ENCODE measurements around the gene GALNT10. TPM values are rescaled to one million over a fixed set of nuclear protein-coding genes. Genes with fewer than 3 reads are reported as not detected.

Gene GALNT10
- total and polyA plus RNA-seq, 2 experiments from 2014 or later: 43.0 to 45.9 TPM

DNA sequence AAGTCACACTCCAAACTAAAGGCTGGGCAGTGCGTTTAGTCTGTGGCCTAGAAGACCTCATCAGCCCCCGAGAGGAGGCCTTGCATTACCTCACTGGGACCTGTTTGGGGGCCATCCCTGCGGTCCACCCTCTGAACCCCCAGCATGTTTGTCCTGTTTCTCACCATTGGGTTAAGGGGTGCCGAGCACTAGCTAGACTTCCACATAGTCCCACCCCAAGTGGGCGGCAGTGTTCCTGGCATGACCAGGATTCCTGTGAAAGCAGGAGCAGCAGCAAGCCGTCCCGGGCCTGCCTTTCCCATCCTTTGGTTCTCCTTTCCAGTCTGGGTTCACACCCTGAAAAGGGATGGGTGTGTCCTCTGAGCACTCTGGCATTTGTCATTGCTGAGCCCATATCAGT, 228.7 kb downstream of the GALNT10 start:
- TF ChIP-seq EZH2phosphoT487 (IDR thresholded peaks at IDR 0.05; ENCODE audit: low read depth, severe bottlenecking, unreplicated experiment) (no peak), EZH2 (IDR thresholded peaks at IDR 0.05; ENCODE audit: borderline replicate concordance) (no peak)
- TF ChIP-seq, protein P1, sequence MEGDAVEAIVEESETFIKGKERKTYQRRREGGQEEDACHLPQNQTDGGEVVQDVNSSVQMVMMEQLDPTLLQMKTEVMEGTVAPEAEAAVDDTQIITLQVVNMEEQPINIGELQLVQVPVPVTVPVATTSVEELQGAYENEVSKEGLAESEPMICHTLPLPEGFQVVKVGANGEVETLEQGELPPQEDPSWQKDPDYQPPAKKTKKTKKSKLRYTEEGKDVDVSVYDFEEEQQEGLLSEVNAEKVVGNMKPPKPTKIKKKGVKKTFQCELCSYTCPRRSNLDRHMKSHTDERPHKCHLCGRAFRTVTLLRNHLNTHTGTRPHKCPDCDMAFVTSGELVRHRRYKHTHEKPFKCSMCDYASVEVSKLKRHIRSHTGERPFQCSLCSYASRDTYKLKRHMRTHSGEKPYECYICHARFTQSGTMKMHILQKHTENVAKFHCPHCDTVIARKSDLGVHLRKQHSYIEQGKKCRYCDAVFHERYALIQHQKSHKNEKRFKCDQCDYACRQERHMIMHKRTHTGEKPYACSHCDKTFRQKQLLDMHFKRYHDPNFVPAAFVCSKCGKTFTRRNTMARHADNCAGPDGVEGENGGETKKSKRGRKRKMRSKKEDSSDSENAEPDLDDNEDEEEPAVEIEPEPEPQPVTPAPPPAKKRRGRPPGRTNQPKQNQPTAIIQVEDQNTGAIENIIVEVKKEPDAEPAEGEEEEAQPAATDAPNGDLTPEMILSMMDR (IDR thresholded peaks at IDR 0.05; ENCODE audit: poor library complexity): no peak
- WGBS (ENCODE audit: low lambda C conversion rate, missing lambda C conversion rate): 92% methylated on average over 7 of the region's 7 CpGs
- H2AFZ ChIP-seq: no peak overlapping the region
- H3K9me3 ChIP-seq (ENCODE audit: low read depth): no peaks in the 10 kb centered on the region
- no peaks in the 10 kb centered on the region for H4K20me1 ChIP-seq (ENCODE audit: insufficient read depth, poor library complexity, severe bottlenecking)
- H3K4me3 ChIP-seq: no peak overlapping the region
- no peaks in the 10 kb centered on the region for H3K9me2 ChIP-seq (replicated peaks; ENCODE audit: insufficient read depth)
- no peak for DNase-seq (ENCODE audit: low spot score)
- no peaks in the 10 kb centered on the region for H3K4me1 ChIP-seq (ENCODE audit: insufficient read depth)
- no peaks in the 10 kb centered on the region for H3K27me3 ChIP-seq
- H3K36me3 ChIP-seq (replicated peaks; ENCODE audit: insufficient read depth, low read depth): no peaks in the 10 kb centered on the region
- H3K79me2 ChIP-seq: no peaks in the 10 kb centered on the region
- no peak overlapping the region for H3K27ac ChIP-seq
- no peak overlapping the region for H3K4me2 ChIP-seq

DNA sequence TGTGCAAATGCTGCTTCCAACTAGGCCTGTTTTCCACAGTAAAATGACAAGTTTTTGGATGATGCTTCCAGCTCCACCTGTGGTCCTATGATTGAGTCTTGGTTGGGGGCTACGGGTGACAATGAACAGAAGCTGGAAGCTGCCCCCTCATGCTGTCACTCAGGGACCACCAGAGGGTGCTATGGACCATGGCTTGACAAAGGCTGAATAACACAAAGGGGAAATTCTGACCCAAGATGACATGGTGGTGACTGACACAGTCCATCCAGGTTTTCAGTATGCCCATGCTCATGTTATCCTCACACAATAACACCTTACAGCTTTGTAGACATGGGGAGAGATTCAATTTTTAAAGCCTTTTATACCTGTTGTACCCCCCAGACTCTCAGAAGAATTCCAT, 231.3 kb downstream of the GALNT10 start:
- Histone ChIP-seq H3K4me2 (no peak overlapping the region), H3K9me2 (replicated peaks; ENCODE audit: insufficient read depth) (no peaks in the 10 kb centered on the region), H3K79me2 (no peaks in the 10 kb centered on the region), H3K4me3 (no peak overlapping the region), H3K36me3 (replicated peaks; ENCODE audit: insufficient read depth, low read depth) (no peaks in the 10 kb centered on the region), H3K27ac (no peak overlapping the region), H3K4me1 (ENCODE audit: insufficient read depth) (no peaks in the 10 kb centered on the region), H2AFZ (no peak overlapping the region), H3K9me3 (ENCODE audit: low read depth) (no peaks in the 10 kb centered on the region), H4K20me1 (ENCODE audit: insufficient read depth, poor library complexity, severe bottlenecking) (no peaks in the 10 kb centered on the region), H3K27me3 (no peaks in the 10 kb centered on the region)
- TF ChIP-seq EZH2 (IDR thresholded peaks at IDR 0.05; ENCODE audit: borderline replicate concordance): no peak
- TF ChIP-seq, protein P1 (IDR thresholded peaks at IDR 0.05; ENCODE audit: poor library complexity): peak; percentile 28
- no peak for DNase-seq (ENCODE audit: low spot score)
- WGBS (ENCODE audit: low lambda C conversion rate, missing lambda C conversion rate): 35% methylated on average over 1 of the region's 1 CpG

DNA sequence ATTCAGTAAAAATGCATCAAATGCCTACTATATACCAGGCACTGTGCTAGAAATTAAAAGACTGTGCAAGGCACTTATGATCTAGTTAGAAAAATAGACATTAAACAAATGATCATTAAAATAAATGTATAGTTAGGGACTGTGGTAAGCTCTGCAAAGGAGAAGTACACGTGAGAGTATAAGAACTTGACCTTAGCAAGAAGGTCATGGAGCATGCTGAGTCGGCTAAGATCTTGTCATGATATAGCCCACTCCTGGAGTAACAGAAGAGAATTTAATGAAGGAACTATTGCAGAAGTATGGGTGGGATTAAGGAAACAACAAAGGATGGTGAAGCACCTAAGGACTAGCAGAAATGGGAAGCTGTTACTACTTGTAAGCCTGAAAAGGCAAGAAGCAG, 231.8 kb downstream of the GALNT10 start:
- WGBS (ENCODE audit: low lambda C conversion rate, missing lambda C conversion rate): 80% methylated on average over 2 of the region's 2 CpGs
- H3K36me3 ChIP-seq (replicated peaks; ENCODE audit: insufficient read depth, low read depth): no peaks in the 10 kb centered on the region
- H3K79me2 ChIP-seq: no peaks in the 10 kb centered on the region
- no peaks in the 10 kb centered on the region for H3K4me1 ChIP-seq (ENCODE audit: insufficient read depth)
- H2AFZ ChIP-seq: no peak overlapping the region
- no peaks in the 10 kb centered on the region for H3K27me3 ChIP-seq
- H3K27ac ChIP-seq: no peak overlapping the region
- H3K4me2 ChIP-seq: no peak overlapping the region
- H4K20me1 ChIP-seq (ENCODE audit: insufficient read depth, poor library complexity, severe bottlenecking): no peaks in the 10 kb centered on the region
- no peaks in the 10 kb centered on the region for H3K9me3 ChIP-seq (ENCODE audit: low read depth)
- H3K4me3 ChIP-seq: no peak overlapping the region
- no peak for TF ChIP-seq EZH2phosphoT487 (IDR thresholded peaks at IDR 0.05; ENCODE audit: low read depth, severe bottlenecking, unreplicated experiment)
- no peak for TF ChIP-seq EZH2 (IDR thresholded peaks at IDR 0.05; ENCODE audit: borderline replicate concordance)
- TF ChIP-seq, protein P1 (IDR thresholded peaks at IDR 0.05; ENCODE audit: poor library complexity): no peak
- DNase-seq (ENCODE audit: low spot score): no peak
- H3K9me2 ChIP-seq (replicated peaks; ENCODE audit: insufficient read depth): no peaks in the 10 kb centered on the region

DNA sequence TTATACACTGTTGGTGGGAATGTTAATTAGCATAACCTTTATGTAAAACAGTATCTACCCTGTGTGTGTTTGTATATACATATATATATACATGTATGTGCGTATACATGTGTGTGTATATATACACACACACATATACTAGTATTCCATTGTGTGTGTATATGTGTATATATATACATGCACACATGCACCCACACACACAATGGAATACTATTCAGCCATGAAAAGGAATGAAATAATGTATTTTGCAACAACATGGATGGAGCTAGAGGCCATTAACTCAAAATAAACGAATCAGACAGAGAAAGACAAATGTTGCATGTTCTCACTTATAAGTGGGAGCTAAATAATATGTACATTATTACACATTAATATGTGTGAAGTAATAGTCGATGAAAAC, 237.7 kb downstream of the GALNT10 start:
- H4K20me1 ChIP-seq (ENCODE audit: insufficient read depth, poor library complexity, severe bottlenecking): no peaks in the 10 kb centered on the region
- no peaks in the 10 kb centered on the region for H3K4me1 ChIP-seq (ENCODE audit: insufficient read depth)
- no peak overlapping the region for H2AFZ ChIP-seq
- no peaks in the 10 kb centered on the region for H3K9me2 ChIP-seq (replicated peaks; ENCODE audit: insufficient read depth)
- H3K36me3 ChIP-seq (replicated peaks; ENCODE audit: insufficient read depth, low read depth): no peaks in the 10 kb centered on the region
- no peak overlapping the region for H3K4me3 ChIP-seq
- no peaks in the 10 kb centered on the region for H3K27me3 ChIP-seq
- no peaks in the 10 kb centered on the region for H3K79me2 ChIP-seq
- H3K4me2 ChIP-seq: no peak overlapping the region
- H3K27ac ChIP-seq: no peak overlapping the region
- no peaks in the 10 kb centered on the region for H3K9me3 ChIP-seq (ENCODE audit: low read depth)
- WGBS (ENCODE audit: low lambda C conversion rate, missing lambda C conversion rate): 96% methylated on average over 3 of the region's 3 CpGs
- no peak for TF ChIP-seq EZH2 (IDR thresholded peaks at IDR 0.05; ENCODE audit: borderline replicate concordance)
- TF ChIP-seq EZH2phosphoT487 (IDR thresholded peaks at IDR 0.05; ENCODE audit: low read depth, severe bottlenecking, unreplicated experiment): no peak
- TF ChIP-seq, protein P1 (IDR thresholded peaks at IDR 0.05; ENCODE audit: poor library complexity): no peak
- no peak for DNase-seq (ENCODE audit: low spot score)
